NT2/D1 (cell line): ENCODE data around the gene TCERG1L.

Experiments used
- DNase-seq: peaks from one replicate; pipeline ENCODE4 v3.0.0-alpha.2; 2011; ENCODE audit warnings: low read depth, low spot score
- H3K27me3 ChIP-seq: 2 replicates; pipeline ENCODE4 v1.6.0; 2011; ENCODE audit warnings: mild to moderate bottlenecking; ENCODE audit not compliant: insufficient read length, insufficient read depth
- H3K36me3 ChIP-seq: 2 replicates; pipeline ENCODE4 v1.6.1; 2011; ENCODE audit warnings: mild to moderate bottlenecking, low read length, mixed read lengths; ENCODE audit not compliant: insufficient read depth, insufficient read length
- H3K4me1 ChIP-seq: 2 replicates; pipeline ENCODE4 v1.5.1; 2011; ENCODE audit not compliant: insufficient read depth, insufficient read length
- H3K4me3 ChIP-seq: 2 replicates; pipeline ENCODE4 v1.5.1; 2011; ENCODE audit warnings: low read depth; ENCODE audit not compliant: insufficient read length
- H3K9ac ChIP-seq: 2 replicates; pipeline ENCODE4 v1.6.0; 2011; ENCODE audit warnings: low read depth; ENCODE audit not compliant: insufficient read length
- H3K9me3 ChIP-seq: 2 replicates; pipeline ENCODE4 v1.5.1; 2011; ENCODE audit warnings: mild to moderate bottlenecking, low read length; ENCODE audit not compliant: insufficient read depth
- SUZ12 ChIP-seq: IDR thresholded peaks from 2 replicates; pipeline ENCODE4 v1.6.1; 2011; ENCODE audit not compliant: insufficient read length, insufficient read depth; ENCODE audit errors: extremely low read depth
- YY1 ChIP-seq: IDR thresholded peaks from 2 replicates; pipeline ENCODE4 v1.6.1; 2011; ENCODE audit not compliant: insufficient read length, insufficient read depth
- ZNF274 ChIP-seq: IDR thresholded peaks from 2 replicates; pipeline ENCODE4 v1.6.1; 2011; ENCODE audit warnings: mild to moderate bottlenecking, low read depth, low read length

The TCERG1L gene

DNA sequence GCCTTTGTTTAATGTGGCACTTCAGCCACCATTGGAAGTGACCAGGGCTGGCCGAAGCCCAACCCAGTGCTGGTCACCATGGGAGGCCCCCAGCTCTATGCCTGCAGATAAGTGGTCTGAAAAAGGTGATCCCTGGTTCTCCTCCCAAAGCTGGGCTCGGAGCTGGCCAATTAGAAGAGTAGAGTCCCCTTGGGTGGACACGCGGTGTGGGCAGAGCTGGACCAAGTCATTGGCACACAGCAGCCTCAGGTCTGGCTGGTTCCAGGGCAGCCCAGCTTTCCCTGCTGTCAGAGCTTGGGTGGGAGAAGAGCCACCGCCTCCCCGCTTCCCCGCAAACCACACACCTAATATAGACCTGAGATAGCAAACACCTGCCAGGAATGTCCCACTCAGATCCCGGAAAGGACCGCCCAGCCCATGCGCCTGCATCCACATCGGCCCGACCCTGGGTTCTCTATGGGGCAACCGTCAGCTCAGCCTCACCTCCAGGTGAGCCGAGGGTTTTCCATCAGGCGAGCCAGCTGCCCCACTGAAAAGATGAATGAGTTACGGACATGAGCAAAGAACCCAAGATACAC, 84.3 kb downstream of the TCERG1L start:
- no peak overlapping the region for H3K4me3 ChIP-seq
- no peaks in the 10 kb centered on the region for H3K36me3 ChIP-seq
- H3K4me1 ChIP-seq = peaks cover 2% of the 10 kb centered on the region
- TF ChIP-seq SUZ12 (no peak), ZNF274 (no peak), YY1 (no peak)
- H3K9me3 ChIP-seq = no peaks in the 10 kb centered on the region
- DNase-seq = no peak
- no peak overlapping the region for H3K9ac ChIP-seq
- no peaks in the 10 kb centered on the region for H3K27me3 ChIP-seq

DNA sequence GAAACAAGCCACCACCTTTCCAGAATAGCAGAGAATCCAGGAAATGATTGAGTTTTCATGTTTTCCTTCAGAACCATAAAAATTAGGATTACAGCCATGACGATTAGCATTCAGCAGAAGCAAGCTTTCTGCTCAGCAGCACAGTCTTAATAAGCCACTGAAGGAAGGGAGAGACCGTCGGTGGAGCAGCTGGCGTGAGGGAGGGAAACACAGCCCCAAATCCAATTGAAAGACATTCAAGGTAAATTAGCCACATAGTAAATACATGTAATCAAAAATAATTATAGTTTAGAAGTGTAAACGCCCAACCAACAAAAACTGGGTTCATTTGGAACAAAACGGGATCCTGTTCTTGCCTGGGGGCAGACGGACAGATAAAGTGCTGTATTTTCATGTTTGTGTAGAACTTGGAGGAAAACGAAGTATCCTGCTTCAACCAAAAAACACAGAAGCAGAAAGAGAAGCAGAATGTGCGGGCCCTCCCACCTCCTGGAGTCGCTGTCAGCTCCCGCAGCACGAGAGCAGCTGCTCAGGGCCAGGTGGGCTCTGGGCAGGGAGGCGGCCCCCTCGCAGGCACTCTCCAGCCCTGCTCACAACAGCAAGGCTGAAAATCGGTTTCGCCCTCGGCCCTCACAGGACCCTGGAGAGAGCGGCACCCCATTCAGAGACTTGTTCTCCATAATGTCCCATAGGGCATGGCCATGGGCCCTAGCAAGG, 84.9 kb downstream of the TCERG1L start:
- TF ChIP-seq ZNF274 = no peak
- TF ChIP-seq YY1 = no peak
- TF ChIP-seq SUZ12 = no peak
- Histone ChIP-seq H3K4me3 (no peak overlapping the region), H3K9me3 (no peaks in the 10 kb centered on the region), H3K4me1 (no peaks in the 10 kb centered on the region), H3K27me3 (no peaks in the 10 kb centered on the region), H3K36me3 (no peaks in the 10 kb centered on the region), H3K9ac (no peak overlapping the region)
- no peak for DNase-seq

DNA sequence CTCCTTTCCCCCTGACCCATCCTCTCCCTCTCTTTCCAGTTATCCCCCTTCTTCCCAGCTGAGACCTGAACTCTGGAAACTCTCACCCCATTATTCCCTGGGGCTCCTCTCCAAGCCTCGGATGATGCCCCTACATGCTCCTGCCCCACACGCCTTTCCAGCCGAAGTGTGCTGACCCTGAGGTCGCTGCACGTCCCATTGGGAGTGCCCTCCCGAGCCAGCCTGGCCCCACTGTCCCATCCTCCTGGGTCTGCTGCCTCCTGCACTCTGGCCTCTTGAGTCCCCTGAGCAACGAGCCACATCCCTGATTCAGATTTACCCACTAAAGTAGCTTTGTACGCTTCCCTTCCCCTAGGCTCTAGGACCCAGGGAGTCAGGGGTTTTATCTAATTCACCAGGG, 87.4 kb downstream of the TCERG1L start:
- Histone ChIP-seq H3K4me3 (no peak overlapping the region), H3K9ac (no peak overlapping the region), H3K36me3 (no peaks in the 10 kb centered on the region), H3K9me3 (no peaks in the 10 kb centered on the region), H3K27me3 (no peaks in the 10 kb centered on the region), H3K4me1 (no peaks in the 10 kb centered on the region)
- DNase-seq = no peak
- TF ChIP-seq YY1 (no peak), SUZ12 (no peak), ZNF274 (no peak)

DNA sequence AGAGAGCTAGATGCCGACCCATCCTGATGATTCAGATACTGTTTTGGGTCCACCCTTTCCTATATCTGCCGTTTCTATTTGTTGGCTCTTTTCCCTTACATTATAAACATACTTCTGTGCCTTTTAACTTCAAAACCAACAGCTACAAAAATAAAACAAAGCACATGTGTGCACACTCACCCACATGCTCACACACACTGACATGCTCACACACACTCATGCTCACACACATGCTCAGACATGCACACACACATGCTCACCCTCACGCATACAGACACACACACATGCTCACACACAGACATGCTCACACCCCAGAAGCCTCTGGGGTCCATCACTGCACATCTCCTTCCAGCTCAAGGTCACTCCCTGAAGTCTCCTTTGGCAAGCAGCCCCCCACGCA, 88.1 kb downstream of the TCERG1L start:
- H3K9ac ChIP-seq = no peak overlapping the region
- DNase-seq = no peak
- H3K9me3 ChIP-seq = no peaks in the 10 kb centered on the region
- H3K4me3 ChIP-seq = no peak overlapping the region
- no peaks in the 10 kb centered on the region for H3K36me3 ChIP-seq
- no peaks in the 10 kb centered on the region for H3K4me1 ChIP-seq
- no peak for TF ChIP-seq YY1
- no peak for TF ChIP-seq SUZ12
- TF ChIP-seq ZNF274 = no peak
- no peaks in the 10 kb centered on the region for H3K27me3 ChIP-seq

DNA sequence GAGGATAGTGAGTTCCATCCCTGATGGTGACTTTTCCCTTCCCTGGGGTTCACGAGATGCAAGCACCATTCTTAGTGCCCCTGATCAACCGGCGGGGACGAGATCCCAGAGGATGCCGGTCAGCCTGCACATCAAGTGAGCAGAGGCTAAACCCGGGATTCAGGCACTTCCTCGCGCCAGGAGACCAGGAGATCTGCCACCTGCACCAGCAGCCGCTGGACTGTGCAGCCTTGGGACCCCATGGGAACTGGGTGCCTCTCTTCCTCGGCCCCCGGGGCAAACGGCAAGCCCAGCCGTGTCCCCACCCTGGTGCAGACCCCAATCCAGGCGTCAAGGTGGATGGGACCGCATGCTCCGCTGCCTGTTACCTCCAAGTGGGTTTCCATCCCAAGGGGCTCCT, 88.5 kb downstream of the TCERG1L start:
- TF ChIP-seq ZNF274 = no peak
- no peak for TF ChIP-seq YY1
- no peak for TF ChIP-seq SUZ12
- Histone ChIP-seq H3K27me3 (no peaks in the 10 kb centered on the region), H3K9me3 (no peaks in the 10 kb centered on the region), H3K4me1 (no peaks in the 10 kb centered on the region), H3K4me3 (no peak overlapping the region), H3K36me3 (no peaks in the 10 kb centered on the region), H3K9ac (no peak overlapping the region)
- no peak for DNase-seq

DNA sequence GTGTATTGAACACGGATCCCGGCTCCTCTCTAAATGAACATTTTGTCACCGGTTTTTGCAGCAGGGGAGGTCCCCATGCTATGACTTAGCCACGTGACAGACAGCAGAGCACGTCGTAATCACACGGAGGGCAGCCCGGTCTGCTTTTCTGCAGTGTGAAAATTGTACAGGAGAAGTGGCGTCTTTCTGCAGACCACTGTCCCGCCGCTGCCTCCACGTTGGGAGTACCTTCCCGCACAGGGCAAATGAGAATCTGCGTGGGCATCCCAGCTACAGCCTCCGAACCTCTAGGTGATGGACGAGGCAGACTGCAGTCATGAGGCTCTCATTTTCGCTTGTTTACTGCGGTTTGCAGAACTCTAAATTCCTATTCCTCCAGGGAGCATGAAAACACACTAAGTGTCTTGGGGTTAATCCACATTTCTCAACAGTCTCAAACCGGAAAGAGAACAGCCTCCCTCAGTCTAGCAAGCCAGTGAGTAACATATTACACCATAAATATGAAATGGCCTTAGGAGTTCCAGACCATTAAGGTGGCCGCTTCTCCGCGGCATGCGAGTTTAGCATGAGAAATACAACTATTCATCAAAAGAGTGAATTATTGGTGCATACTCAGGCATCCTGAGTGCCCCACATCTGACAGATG, 89.8 kb downstream of the TCERG1L start:
- Histone ChIP-seq H3K36me3 (no peaks in the 10 kb centered on the region), H3K4me3 (no peak overlapping the region), H3K27me3 (no peaks in the 10 kb centered on the region), H3K4me1 (no peaks in the 10 kb centered on the region), H3K9ac (no peak overlapping the region), H3K9me3 (no peaks in the 10 kb centered on the region)
- DNase-seq = no peak
- TF ChIP-seq YY1 = no peak
- TF ChIP-seq ZNF274 = no peak
- TF ChIP-seq SUZ12 = no peak

DNA sequence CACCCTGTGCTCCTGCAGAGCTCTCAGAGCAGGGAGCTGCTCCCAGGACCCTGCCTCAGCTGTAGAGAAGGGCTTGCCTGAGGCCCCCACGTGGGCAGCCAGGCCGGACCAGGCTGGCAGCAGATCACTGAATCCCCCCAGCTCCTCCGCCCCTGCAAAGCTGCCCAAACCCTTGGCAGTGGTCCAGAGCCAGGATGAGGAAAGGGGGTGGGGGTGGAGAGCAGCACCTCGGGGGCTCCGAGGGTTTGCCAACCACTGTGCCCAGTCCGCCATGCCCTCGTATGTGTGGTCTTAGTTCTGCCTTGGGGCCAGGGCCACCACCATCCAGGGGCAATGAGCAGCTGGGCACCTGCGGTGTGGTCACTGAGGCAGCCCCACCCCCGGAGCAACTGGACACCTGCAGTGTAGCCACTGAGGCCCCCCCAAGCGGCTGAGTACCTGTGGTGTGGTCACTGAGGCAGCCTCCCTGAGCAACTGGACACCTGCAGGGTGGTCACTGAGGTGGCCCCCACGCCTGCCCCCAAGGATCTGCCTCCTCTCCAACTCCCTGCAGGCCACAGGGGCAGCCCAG, 90.8 kb downstream of the TCERG1L start:
- no peaks in the 10 kb centered on the region for H3K36me3 ChIP-seq
- no peaks in the 10 kb centered on the region for H3K27me3 ChIP-seq
- H3K9ac ChIP-seq = no peak overlapping the region
- no peak for TF ChIP-seq SUZ12
- TF ChIP-seq ZNF274 = no peak
- no peak for TF ChIP-seq YY1
- H3K4me1 ChIP-seq = no peaks in the 10 kb centered on the region
- no peaks in the 10 kb centered on the region for H3K9me3 ChIP-seq
- no peak overlapping the region for H3K4me3 ChIP-seq
- DNase-seq = no peak
